GM21786 (cell line): ENCODE results near the gene UVRAG.
A peak's percentile ranks its signal among the peaks of the same experiment; 100 is the strongest.
"Not testable (repeated sequence)": the region's sequence is repeated elsewhere in the genome, so short reads cannot be mapped to it uniquely, and the experiment has no call there.

Experiments
- ATAC-seq: cut with Tn5 transposase; IDR thresholded peaks from one replicate; pipeline ENCODE4 v1.9.1; 2021; ENCODE audit not compliant: unreplicated experiment

Gene UVRAG

DNA sequence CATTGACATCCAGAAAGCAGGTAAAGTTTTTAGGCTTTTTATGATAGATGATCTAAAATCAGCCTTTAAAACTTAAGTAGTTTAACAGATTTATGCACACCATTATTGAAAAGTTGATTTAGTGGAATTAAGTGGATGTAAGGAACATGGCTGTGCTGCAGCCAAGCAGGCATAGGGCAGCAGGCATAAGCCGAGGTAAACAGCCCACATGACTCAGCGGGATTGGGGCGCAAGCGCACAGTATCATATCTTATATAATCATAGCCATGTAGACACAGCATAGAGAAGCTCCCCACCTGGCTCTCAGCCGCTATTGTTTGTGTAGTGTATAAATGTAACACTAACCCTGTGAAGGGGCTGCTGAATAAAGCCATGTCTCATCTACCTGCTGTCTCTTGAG, 233.8 kb downstream of the UVRAG start:
- no peak for ATAC-seq

DNA sequence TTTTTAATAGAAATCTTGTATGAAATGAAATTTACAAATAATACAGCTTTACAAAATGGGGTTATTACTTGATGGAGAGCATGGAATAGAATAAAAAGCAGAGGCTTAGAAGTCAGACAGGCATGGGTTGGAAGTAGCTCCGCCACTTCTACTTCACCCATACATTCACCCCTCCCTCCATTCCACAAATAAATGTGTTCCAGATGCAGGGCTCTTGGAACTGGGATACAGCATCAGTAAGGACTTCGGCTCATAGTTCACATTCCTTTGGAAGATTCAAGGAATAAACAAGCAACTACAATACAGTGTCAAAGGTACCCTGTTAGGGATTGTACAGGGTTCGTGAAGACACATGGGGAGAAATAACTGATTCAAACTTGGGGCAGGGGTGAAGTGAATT, 234.5 kb downstream of the UVRAG start:
- ATAC-seq, result no peak

DNA sequence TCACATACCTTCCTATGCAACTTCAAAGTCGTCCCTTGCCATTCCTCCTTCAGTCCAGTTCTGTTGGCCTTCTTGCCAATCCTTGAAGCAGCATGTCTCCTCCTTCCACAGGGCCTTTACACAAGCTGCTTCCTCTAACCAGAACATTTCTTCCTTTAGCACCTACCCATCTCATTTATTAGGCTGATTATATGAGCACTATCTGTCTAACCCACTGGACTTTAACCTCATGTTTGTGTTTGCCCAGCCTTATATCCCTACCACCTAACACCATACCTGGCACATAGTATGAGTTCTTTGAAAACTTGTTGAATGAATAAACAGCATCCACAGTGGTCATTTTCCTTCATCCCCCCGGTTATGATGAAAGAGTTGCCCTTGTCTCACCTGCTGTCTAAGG, 236.9 kb downstream of the UVRAG start:
- no peak for ATAC-seq

DNA sequence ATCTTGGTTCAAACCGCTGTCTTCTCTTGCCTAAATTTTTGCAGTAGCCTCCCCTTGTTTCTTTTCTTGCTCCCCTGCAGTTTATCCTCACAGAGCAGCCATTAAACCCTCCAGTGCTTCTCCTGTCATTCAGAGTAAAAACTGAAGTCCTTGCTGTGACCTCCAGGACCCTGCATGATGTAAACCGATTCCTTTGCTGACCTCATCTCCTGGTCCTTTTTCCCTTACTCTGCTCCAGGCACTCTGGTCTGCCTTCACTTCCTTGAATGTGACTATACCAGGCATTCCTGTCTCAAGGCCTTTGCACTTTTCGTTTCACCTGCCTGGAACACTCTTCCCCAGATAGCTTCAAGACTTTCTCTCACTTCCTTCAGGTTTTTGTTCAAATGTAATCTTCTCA, 239.3 kb downstream of the UVRAG start:
- no peak for ATAC-seq

DNA sequence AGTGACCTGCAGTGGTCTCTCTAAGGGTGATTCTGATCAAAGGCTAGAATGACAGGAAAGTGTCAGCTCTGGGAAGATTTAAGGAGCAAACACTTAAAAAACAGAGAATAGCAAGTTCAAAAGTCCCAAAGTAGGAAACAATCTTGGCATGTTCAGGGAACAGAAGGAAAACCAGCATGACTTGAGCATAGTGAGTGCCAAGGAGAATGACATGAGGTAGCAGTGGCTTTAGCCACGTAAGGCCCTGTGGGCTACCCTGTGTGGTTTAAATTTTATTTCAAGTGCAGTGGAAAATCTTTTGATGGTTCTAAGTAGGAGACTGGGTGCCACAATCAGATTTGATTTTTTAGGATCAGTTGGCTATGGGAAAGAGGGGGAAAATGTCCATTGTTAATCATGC, 241.9 kb downstream of the UVRAG start:
- ATAC-seq, result no peak

DNA sequence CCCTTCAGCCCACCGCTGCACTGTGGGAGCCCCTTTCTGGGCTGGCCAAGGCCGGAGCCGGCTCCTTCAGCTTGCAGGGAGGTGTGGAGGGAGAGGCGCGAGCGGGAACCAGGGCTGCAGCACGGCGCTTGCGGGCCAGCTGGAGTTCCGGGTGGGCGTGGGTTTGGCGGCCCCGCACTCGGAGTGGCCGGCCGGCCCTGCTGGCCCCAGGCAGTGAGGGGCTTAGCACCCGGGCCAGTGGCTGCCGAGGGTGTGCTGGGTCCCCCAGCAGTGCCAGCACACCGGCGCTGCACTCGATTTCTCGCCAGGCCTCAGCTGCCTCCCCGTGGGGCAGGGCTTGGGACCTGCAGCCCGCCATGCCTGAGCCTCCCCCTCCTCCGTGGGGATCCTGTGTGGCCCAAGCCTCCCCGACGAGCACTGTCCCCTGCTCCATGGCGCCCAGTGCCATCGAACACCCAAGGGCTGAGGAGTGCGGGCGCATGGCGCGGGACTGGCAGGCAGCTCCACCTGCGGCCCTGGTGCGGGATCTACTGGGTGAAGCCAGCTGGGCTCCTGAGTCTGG, 245.5 kb downstream of the UVRAG start:
- not testable (repeated sequence) for ATAC-seq

DNA sequence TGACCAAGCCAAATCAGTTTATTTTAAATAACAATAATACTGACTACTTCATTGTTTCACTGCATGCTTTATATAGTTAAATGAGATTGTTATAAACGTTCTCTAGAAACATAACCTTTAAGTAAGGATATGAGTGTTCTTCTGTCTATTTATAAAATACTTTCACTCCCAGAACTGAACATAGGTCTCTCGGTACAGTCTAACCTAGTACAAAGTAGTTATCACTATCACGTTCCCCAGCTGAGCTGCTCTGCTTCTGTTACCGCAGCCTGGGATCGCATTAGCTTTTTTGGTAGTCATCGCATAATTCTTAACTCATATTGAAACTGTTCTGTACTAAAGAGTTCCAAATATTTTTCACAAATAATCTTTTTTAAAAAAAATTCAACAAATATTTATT, 247.7 kb downstream of the UVRAG start:
- peak; percentile 97 for ATAC-seq

DNA sequence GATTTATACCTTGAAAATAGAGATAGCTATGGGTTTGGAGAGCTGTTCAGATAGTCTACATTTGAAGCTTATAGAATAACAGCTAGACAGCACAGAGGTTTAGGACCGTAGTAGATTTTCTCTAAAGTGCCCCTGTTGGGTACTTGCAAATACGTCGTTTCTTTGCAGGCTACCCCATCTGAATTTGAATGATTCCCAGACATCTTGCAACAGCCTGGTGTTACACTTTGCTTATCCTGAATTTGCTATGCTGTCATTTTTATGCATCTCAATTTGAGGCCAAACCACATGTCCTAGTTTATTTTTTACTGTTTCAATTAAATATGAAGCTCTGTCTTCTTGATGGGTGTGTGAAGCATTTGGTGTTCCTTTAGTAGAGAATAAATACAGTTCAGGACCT, 249.2 kb downstream of the UVRAG start:
- no peak for ATAC-seq

DNA sequence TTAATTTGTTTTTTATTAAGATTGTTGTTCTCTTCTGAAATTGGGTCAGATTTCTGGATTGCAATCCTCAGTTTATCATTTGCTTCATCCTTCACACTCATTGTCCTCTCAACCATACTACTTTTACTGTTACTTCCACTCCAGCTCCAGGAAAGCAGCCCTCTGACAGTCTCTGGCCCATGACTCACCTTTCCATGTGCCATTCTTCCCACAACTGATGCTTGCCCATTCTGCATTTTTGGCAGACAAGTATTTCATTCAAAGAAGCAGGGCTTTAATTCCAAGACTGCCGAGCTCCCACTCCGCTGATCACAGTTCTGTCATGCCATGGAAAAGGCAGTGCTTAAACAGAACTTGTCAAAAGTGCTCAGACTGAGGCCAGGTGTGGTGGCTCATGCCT, 252.1 kb downstream of the UVRAG start:
- ATAC-seq, result no peak

DNA sequence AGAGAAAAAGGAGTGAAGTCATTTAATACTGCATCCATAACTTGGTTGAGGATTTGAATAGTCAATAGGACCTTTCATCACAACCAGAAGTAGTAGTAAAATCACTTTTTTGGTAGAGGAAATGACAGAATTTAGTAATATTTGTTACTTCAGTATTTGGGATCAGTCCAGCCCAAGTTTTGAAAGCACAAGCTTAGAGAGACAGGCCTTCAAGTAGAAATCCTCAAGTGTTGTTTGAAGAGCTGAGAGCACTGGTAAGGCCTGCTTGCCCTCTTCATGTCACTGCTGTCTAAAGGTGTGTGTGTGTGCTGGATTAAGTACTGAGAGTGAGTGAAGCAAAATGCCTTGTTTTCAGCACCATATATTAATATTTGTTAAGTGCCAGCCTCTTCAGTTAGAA, 254.0 kb downstream of the UVRAG start:
- ATAC-seq, result no peak

DNA sequence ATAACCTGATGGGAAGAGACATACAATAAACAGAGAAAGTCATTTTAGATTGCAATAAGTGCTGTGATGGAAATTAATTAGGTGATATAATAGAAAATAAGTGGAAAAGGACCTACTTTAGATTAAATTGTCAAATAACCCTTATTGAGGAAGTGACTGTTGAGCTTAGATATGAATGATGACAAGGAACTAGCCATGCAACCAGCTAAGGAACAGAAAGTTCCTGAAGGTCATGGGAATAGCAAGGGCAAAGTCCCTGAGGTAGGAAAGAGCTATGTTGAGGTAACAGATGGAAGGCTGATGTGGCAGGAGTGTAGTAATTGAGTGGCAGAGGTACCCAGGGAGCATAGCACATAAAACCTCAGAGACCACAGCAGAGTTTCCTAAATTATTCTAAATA, 256.1 kb downstream of the UVRAG start:
- no peak for ATAC-seq

DNA sequence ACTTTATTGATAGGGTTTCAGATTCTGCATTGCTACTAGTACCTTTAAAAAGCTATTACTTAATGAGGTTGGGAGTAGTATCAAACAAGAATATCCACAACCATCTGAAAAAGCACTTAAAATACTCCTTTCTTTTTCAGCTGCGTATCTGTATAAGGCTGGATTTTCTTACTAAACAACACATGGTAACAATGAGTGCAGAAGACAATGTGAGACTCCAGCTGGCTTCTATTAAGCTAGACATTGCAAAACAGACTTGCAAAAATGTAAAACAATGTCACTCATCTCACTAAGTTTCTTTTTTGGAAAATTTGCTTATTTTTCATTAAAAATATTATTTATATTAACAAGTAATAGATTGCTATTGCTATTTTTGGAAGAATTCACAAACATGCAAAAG, 258.7 kb downstream of the UVRAG start:
- ATAC-seq, result no peak

DNA sequence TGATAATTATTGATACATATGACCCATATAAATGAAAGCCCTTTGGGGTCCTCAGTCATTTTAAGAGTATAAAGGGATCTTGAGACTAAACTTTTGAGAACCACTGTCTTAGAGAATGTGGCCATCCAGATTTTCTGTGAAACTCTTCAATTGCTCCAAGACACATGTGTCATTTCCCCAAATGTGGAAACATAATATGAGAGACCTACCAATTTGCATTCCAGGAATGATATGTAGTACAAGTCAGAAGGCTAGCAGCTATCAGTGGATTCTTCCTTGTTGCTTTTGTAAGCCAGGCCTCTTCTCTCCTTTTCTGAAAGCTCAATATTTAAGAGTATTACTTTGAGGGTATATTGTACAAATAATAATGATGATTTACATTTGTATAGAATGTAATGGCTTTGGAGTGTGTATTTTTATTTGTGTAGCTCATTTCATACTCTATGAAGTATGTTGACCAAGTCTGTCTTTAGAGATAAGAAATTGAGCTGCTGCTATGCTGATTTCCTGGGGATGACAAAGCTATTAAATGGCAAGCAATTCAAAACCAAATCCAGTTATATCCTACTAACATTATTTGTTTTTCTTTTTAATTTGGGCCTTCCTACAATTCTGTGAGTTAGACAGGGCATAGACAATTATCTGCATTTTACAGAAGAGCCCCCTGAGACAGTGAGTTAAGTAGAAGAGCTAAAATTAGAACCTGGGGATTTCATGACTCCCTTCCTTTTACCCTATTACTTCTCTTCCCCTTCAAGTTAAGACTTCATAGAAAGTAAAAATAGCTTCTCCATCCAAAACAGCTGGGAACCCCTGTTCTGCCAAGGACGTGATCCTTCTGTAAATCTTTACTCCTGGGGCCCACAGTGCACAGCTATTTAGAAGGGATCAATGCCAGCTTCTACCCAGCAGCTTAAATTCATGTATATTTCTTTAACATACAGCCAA, 259.4 kb downstream of the UVRAG start:
- ATAC-seq, result no peak

DNA sequence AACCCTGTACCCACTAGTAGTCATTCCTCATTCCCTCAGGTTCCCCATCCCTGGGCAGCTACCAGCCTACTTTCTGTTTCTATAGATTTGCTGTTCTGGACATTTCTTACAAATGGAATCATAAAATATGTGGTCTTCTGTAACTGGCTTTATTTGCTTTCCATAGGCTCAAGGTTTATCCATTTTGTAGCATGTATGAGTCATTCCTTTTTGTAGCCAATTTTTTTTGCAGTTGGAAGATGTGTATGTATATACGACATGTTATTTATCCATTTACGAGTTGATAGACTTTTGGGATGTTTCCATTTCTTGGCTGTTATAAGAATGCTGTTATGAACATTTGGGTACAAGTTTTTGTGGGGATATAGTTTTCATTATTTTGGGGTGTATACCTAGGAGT, 260.7 kb downstream of the UVRAG start:
- no peak for ATAC-seq

DNA sequence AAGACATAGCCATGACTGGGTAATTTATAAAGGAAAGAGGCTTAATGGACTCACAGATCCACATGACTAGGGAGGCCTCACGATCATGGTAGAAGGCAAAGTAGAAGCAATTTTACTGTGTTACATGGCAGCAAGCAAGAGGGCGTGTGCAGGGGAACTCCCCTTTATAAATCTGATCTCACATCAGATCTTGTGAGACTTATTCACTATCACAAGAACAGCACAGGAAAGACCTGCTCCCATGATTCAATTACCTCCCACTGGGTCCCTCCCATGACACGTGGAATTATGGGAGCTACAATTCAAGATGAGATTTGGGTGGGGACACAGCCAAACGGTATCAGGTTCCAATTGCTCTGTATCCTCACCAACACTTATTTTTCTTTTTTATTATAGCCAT, 261.2 kb downstream of the UVRAG start:
- not testable (repeated sequence) for ATAC-seq

DNA sequence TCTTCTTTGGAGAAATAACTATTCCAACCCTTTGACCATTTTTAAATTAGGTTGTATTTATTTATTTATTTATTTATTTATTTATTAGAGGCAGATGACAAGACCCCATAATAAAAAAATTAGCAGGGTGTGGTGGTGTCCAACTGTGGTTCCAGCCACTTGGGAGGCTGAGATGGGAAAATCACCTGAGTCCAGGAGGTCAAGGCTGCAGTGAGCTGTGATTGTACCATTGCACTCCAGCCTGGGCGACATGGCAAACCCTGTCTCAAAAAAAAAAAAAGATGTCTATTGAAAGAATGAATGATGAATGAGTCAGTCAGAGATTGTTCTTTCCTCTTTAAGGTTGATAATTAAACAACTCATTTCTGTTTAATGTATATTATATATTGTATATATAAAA, 261.7 kb downstream of the UVRAG start:
- no peak for ATAC-seq

DNA sequence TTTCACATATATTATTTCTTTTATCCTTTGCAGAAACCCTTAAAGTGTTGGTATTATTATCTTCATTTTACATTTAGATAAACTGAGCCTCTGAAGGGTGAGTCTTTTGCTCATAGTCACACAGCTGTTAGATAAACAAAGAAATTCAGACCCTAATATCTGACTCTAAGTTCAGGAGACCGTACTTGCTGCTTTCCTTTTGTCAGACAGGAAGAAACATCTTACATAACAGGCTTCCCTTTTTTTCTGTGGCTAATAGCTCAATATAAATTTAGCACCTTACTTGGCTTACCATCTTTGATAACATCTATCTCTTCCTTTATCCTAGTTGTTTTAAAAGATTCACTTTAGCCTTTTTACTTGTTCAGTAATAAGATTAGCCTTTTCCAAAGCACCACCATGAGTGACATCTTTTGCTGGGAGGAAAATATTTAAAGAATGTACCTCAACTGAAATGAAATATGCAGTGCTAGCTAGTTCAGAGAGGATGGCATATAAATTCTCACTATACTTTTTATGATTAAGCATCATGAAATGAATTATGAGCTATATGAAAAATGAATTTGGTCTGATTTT, 262.7 kb downstream of the UVRAG start:
- ATAC-seq, result no peak

DNA sequence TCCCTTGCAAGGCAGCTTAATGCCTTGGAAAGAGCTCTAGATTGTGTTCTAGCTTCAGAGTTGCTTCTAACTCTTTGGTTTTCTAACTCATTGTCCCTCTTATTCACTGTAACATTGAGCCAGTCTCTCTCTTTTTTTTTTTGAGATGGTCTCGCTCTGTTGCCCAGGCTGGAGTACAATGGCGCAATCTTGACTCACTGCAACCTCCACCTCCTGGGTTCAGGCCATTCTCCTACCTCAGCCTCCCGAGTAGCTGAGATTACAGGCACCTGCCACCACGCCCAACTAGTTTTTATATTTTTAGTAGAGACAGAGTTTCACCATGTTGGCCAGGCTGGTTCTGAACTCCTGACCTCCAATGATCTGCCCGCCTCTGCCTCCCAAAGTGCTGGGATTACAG, 266.1 kb downstream of the UVRAG start:
- not testable (repeated sequence) for ATAC-seq

DNA sequence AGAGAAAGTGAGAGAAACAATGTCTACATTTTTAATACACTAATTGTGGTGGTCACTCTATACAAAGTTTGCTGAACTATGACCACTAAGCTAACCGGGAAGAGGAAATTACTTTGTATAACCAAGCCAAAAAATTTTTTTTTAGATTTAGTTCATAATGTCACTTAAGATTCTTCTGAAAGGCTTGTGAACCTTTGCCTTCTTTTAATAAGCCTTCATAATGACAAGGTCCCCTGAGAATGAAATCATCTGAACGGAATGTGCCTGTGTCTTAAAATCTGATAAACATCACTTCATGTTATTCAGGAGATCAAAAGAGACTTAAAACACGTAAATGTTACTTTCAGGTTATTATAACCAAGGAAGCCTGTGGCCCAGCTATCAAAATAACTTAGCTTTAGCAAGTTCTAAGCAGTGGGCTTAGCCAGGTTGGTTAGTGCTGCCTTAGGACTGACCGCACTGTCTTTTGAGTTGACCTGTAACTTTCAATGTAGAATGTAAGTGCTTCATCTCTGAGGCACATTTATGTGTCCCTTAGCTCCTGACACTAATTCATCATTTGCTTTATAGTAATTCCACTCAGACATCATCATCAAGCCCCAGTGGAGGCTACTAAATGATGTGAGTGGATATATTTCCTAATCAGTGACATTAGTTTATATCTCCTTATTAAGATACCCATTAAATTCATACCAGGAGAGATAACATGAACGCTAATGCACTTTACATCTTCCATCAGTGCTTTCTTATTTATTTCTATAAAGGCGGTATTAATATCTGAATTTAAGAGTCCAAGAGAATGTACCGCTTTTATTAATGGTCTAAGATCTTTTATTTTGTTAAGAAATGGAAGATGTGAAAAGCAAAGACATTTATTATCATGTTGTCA, 268.8 kb downstream of the UVRAG start:
- no peak for ATAC-seq

DNA sequence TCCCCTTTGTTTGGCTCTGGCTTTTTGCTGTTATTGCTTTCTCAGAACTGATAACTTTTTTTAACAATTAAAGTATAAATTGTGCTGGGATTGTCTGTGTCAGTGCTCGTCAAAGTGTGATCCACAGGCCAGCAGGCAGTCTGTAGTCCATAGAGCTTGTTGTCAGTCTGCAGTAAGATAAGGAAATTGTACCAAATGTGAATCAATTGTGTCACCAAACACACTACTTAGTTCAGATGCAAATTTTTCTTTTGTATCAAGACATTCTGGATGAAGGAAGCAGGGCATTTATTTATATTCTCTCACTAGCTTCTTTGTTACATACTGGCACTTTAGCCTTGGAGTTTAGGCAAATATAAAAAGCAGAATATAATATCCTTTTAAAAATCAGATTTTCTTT, 270.3 kb downstream of the UVRAG start:
- ATAC-seq, result no peak
